Astrocyte of the spinal cord (primary cell): Measurements from ENCODE around the gene KRT84.

Experiments
- DNase-seq: peaks from one replicate; pipeline ENCODE4 v3.0.0; 2011; ENCODE audit warnings: low read depth, low spot score
- H3K4me3 ChIP-seq: 2 replicates; pipeline ENCODE4 v1.5.1; 2011; ENCODE audit warnings: low read depth, mild to moderate bottlenecking, low read length, moderate library complexity
- in situ Hi-C: cut with HindIII; loops from 2 replicates; pipeline ENCODE4 v1.10.0; 2017; ENCODE audit warnings: low sequenced_read_pairs
- TF ChIP-seq, protein P1 (sequence below): IDR thresholded peaks from 2 replicates; pipeline ENCODE4 v1.5.1; 2012; ENCODE audit warnings: low read depth, mild to moderate bottlenecking, low read length, inconsistent platforms

The KRT84 gene

DNA sequence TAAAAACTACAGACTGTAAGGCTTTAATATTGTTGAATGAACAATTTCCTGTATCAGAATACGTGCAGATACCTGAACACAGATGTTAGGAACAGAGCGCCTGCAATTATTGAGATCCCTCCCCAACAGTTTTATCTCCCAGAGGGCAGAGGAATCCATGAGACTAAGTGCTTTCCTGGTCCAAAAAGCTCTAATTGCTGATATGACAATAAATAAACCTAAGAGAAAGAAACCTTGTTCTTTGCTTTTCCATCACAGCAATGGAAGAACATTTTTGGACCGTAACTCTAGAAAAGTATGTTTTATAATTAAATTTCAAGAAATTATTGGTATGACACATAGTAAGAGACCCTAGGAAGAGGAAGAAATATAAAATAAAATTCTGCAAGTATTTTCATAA lies 51.3 kb downstream of the KRT84 start:
- in situ Hi-C loops = no loop called here

GRCh38 chr12:52333321-52333720 lies 52.1 kb downstream of the KRT84 start:
- in situ Hi-C loops = no loop called here
- DNase-seq = no peak
- TF ChIP-seq, protein P1, sequence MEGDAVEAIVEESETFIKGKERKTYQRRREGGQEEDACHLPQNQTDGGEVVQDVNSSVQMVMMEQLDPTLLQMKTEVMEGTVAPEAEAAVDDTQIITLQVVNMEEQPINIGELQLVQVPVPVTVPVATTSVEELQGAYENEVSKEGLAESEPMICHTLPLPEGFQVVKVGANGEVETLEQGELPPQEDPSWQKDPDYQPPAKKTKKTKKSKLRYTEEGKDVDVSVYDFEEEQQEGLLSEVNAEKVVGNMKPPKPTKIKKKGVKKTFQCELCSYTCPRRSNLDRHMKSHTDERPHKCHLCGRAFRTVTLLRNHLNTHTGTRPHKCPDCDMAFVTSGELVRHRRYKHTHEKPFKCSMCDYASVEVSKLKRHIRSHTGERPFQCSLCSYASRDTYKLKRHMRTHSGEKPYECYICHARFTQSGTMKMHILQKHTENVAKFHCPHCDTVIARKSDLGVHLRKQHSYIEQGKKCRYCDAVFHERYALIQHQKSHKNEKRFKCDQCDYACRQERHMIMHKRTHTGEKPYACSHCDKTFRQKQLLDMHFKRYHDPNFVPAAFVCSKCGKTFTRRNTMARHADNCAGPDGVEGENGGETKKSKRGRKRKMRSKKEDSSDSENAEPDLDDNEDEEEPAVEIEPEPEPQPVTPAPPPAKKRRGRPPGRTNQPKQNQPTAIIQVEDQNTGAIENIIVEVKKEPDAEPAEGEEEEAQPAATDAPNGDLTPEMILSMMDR = no peak
- H3K4me3 ChIP-seq = no peak overlapping the region

More for the DNA sequence above, 51.3 kb downstream of the KRT84 start:
- TF ChIP-seq, protein P1 = no peak
- no peak for DNase-seq
- no peak overlapping the region for H3K4me3 ChIP-seq

- TF ChIP-seq, protein P1 = no peak
- no peak overlapping the region for H3K4me3 ChIP-seq
- no peak for DNase-seq
- in situ Hi-C loops = no loop called here
These were observed 53.1 kb downstream of the KRT84 start for GRCh38 chr12:52332381-52332780.

DNA sequence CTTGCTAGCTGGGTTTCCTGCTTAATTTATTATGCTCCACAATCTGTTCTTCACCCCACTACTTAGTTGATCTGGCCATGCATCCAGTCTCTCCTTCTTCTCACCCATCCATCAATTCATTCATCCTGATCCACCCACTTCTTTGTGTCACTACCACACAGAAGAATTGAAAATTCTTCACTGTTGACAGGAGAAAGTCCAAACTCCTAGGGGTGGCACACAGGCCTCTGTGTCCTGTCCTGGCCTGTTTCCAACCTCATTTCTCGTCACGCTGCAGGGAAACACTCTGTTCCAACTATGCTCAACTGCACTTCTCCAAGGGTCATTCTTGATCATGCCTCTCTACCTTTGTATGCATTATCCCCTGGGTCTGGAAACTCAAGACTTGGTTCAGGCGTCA lies 53.6 kb downstream of the KRT84 start:
- DNase-seq = no peak
- H3K4me3 ChIP-seq = no peak overlapping the region
- in situ Hi-C loops = no loop called here
- TF ChIP-seq, protein P1 = no peak

DNA sequence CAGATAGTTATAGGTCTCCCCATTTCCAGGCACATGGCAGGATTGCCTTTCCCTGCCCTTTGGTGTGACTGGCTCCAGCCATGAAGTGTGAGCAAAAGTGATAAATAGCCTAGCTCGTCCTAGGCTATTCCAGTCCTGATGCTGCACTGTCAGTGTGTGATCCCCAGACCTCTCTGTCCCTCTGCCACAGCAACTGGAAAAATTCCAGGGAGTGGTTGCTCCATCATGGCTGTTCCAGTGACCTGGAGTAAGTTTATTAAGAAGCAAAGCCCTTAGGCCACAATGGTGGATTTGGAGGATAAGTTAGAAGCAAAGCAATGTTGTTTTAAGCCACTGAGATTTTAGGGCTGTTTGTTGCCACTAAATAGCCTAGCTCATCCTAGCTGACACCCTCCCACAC lies 54.4 kb downstream of the KRT84 start:
- TF ChIP-seq, protein P1 = no peak
- no peak for DNase-seq
- H3K4me3 ChIP-seq = no peak overlapping the region
- in situ Hi-C loops = no loop called here

DNA sequence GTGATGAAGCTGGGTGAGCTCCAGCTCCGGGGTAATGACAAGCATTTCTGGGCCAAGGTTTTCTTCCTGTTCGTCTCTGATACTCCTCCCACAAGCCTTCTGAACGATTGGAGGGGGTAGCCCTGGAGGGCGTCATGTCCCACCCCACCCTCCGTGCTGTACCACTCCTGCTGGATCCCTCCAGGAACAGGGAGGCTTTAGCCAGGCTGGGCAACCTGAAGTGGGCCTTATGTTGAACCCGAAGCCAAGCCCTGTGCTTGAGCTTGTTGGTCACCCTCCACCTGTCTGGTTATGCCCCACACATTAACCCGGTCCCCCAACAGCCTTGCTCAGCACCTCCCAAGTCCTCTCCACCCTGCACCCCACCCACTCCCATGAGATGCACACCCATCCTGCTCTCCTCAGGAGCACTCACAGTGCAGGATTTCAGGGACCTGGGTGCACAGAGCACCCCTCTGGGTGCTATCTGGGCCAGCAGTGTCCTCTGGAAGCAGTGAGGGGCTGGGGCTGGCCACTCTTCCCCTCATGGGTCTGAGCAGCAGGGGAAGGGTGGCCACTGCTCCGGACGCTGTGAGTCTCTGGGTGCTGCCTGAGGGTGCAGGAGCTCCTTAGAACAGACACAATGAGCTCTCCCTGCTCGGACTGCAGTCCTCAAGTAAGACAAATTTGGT lies 57.5 kb downstream of the KRT84 start:
- in situ Hi-C loops = no loop called here
- H3K4me3 ChIP-seq = no peak overlapping the region
- DNase-seq = no peak
- TF ChIP-seq, protein P1 = no peak
